ENCODE data around the gene ETAA1. TPM values are rescaled to one million over a fixed set of nuclear protein-coding genes. Genes with fewer than 3 reads are reported as not detected.

Gene ETAA1
- total RNA-seq, 2 experiments from 2014 or later = 10.8 to 11.7 TPM

- Mint-ChIP-seq H3K4me1 (ENCODE audit: low read depth) (peaks cover 15% of the 10 kb centered on the region), H3K4me3 (no peak overlapping the region), H3K36me3 (peaks cover 19% of the 10 kb centered on the region), H3K27ac (no peak overlapping the region), H3K9me3 (no peaks in the 10 kb centered on the region), H3K27me3 (no peaks in the 10 kb centered on the region)
- ChIA-PET CTCF (no interaction called here), POLR2A (no interaction called here)
- DNase-seq = no peak
- intact Hi-C loops (cut with micrococcal nuclease) = loop anchor here (5.0 kb wide), 1 partner anchor 663 kb away; the partner anchor contains the start of gene C1D
Measured at GRCh38 chr2:67399144-67399543, 2.0 kb downstream of the ETAA1 start.

- Mint-ChIP-seq H3K27me3 (no peaks in the 10 kb centered on the region), H3K9me3 (no peaks in the 10 kb centered on the region), H3K36me3 (peaks cover 27% of the 10 kb centered on the region), H3K4me1 (ENCODE audit: low read depth) (peaks cover 15% of the 10 kb centered on the region), H3K4me3 (no peak overlapping the region), H3K27ac (no peak overlapping the region)
- intact Hi-C loops (cut with micrococcal nuclease) = loop anchor here (5.0 kb wide), 1 partner anchor 662 kb away; the partner anchor contains the start of gene C1D
- ChIA-PET POLR2A (no interaction called here), CTCF (no interaction called here)
- DNase-seq = no peak
Measured at GRCh38 chr2:67399831-67400489, 2.8 kb downstream of the ETAA1 start.

- ChIA-PET CTCF (no interaction called here), POLR2A (no interaction called here)
- H3K4me1 Mint-ChIP-seq (ENCODE audit: low read depth) = peaks cover 16% of the 10 kb centered on the region
- no peak overlapping the region for H3K4me3 Mint-ChIP-seq
- H3K36me3 Mint-ChIP-seq = peaks cover 31% of the 10 kb centered on the region
- no peaks in the 10 kb centered on the region for H3K9me3 Mint-ChIP-seq
- no peak overlapping the region for H3K27ac Mint-ChIP-seq
- no peak for DNase-seq
- intact Hi-C loops (cut with micrococcal nuclease) = no loop called here
- H3K27me3 Mint-ChIP-seq = no peaks in the 10 kb centered on the region
Measured at GRCh38 chr2:67400560-67401485, 3.7 kb downstream of the ETAA1 start.

GRCh38 chr2:67408346-67408745 is 11.2 kb downstream of the ETAA1 start:
- no peak overlapping the region for H3K27ac Mint-ChIP-seq
- H3K4me1 Mint-ChIP-seq (ENCODE audit: low read depth) = peaks cover 7% of the 10 kb centered on the region
- DNase-seq = no peak
- ChIA-PET POLR2A (no interaction called here), CTCF (interaction anchor here (0.6 kb wide), 1 partner anchor 610 kb away, joined by 3 read pairs; no protein-coding TSS in a partner anchor)
- peaks cover 36% of the 10 kb centered on the region for H3K36me3 Mint-ChIP-seq
- intact Hi-C loops (cut with micrococcal nuclease) = no loop called here
- H3K27me3 Mint-ChIP-seq = no peaks in the 10 kb centered on the region
- no peaks in the 10 kb centered on the region for H3K9me3 Mint-ChIP-seq
- no peak overlapping the region for H3K4me3 Mint-ChIP-seq

GRCh38 chr2:67412424-67412823 is 15.3 kb downstream of the ETAA1 start:
- no peak for DNase-seq
- intact Hi-C loops (cut with micrococcal nuclease) = no loop called here
- H3K4me3 Mint-ChIP-seq = no peak overlapping the region
- H3K9me3 Mint-ChIP-seq = no peaks in the 10 kb centered on the region
- no peak overlapping the region for H3K27ac Mint-ChIP-seq
- ChIA-PET CTCF (no interaction called here), POLR2A (no interaction called here)
- peaks cover 14% of the 10 kb centered on the region for H3K36me3 Mint-ChIP-seq
- no peaks in the 10 kb centered on the region for H3K4me1 Mint-ChIP-seq (ENCODE audit: low read depth)
- H3K27me3 Mint-ChIP-seq = no peaks in the 10 kb centered on the region

- CTCF ChIA-PET = no interaction called here
- H3K4me1 Mint-ChIP-seq (ENCODE audit: low read depth) = no peaks in the 10 kb centered on the region
- no peaks in the 10 kb centered on the region for H3K9me3 Mint-ChIP-seq
- H3K4me3 Mint-ChIP-seq = no peak overlapping the region
- H3K27me3 Mint-ChIP-seq = no peaks in the 10 kb centered on the region
- H3K36me3 Mint-ChIP-seq = peaks cover 9% of the 10 kb centered on the region
- intact Hi-C loops (cut with micrococcal nuclease) = no loop called here
- no peak overlapping the region for H3K27ac Mint-ChIP-seq
- DNase-seq = no peak
- POLR2A ChIA-PET = no interaction called here
Measured at GRCh38 chr2:67414867-67415266, 17.7 kb downstream of the ETAA1 start.

- ChIA-PET POLR2A (no interaction called here), CTCF (no interaction called here)
- peaks cover 2% of the 10 kb centered on the region for H3K36me3 Mint-ChIP-seq
Measured at GRCh38 chr2:67416136-67416535, 19.0 kb downstream of the ETAA1 start.

GRCh38 chr2:67423489-67423888 is 26.4 kb downstream of the ETAA1 start:
- Mint-ChIP-seq H3K9me3 (peaks cover 11% of the 10 kb centered on the region), H3K4me1 (ENCODE audit: low read depth) (no peaks in the 10 kb centered on the region), H3K27me3 (peaks cover 3% of the 10 kb centered on the region), H3K4me3 (no peak overlapping the region), H3K36me3 (peaks cover 3% of the 10 kb centered on the region), H3K27ac (no peak overlapping the region)
- ChIA-PET CTCF (no interaction called here), POLR2A (no interaction called here)
- DNase-seq = no peak
- intact Hi-C loops (cut with micrococcal nuclease) = no loop called here

More at GRCh38 chr2:67416136-67416535, 19.0 kb downstream of the ETAA1 start:
- H3K27me3 Mint-ChIP-seq = no peaks in the 10 kb centered on the region
- no peak overlapping the region for H3K27ac Mint-ChIP-seq
- intact Hi-C loops (cut with micrococcal nuclease) = no loop called here
- H3K4me3 Mint-ChIP-seq = no peak overlapping the region
- no peaks in the 10 kb centered on the region for H3K4me1 Mint-ChIP-seq (ENCODE audit: low read depth)
- no peak for DNase-seq
- H3K9me3 Mint-ChIP-seq = no peaks in the 10 kb centered on the region

GRCh38 chr2:67436221-67436620 is 39.1 kb downstream of the ETAA1 start:
- Mint-ChIP-seq H3K36me3 (no peaks in the 10 kb centered on the region), H3K4me3 (no peak overlapping the region), H3K27me3 (peaks cover 13% of the 10 kb centered on the region), H3K9me3 (no peaks in the 10 kb centered on the region), H3K4me1 (ENCODE audit: low read depth) (no peaks in the 10 kb centered on the region), H3K27ac (no peak overlapping the region)
- intact Hi-C loops (cut with micrococcal nuclease) = no loop called here
- CTCF ChIA-PET = no interaction called here
- no peak for DNase-seq
- POLR2A ChIA-PET = no interaction called here

- ChIA-PET CTCF (no interaction called here), POLR2A (no interaction called here)
- no peak overlapping the region for H3K4me3 Mint-ChIP-seq
- no peaks in the 10 kb centered on the region for H3K9me3 Mint-ChIP-seq
- H3K27me3 Mint-ChIP-seq = peaks cover 15% of the 10 kb centered on the region
- intact Hi-C loops (cut with micrococcal nuclease) = no loop called here
- no peaks in the 10 kb centered on the region for H3K36me3 Mint-ChIP-seq
- H3K27ac Mint-ChIP-seq = no peak overlapping the region
- no peaks in the 10 kb centered on the region for H3K4me1 Mint-ChIP-seq (ENCODE audit: low read depth)
- no peak for DNase-seq
Measured at GRCh38 chr2:67437114-67437513, 40.0 kb downstream of the ETAA1 start.

GRCh38 chr2:67438337-67438736 is 41.2 kb downstream of the ETAA1 start:
- CTCF ChIA-PET = no interaction called here
- Mint-ChIP-seq H3K4me1 (ENCODE audit: low read depth) (no peaks in the 10 kb centered on the region), H3K36me3 (no peaks in the 10 kb centered on the region), H3K4me3 (no peak overlapping the region), H3K27me3 (peaks cover 15% of the 10 kb centered on the region), H3K27ac (no peak overlapping the region), H3K9me3 (no peaks in the 10 kb centered on the region)
- intact Hi-C loops (cut with micrococcal nuclease) = no loop called here
- POLR2A ChIA-PET = no interaction called here
- no peak for DNase-seq

- DNase-seq = no peak
- Mint-ChIP-seq H3K27me3 (peaks cover 2% of the 10 kb centered on the region), H3K27ac (no peak overlapping the region), H3K4me3 (no peak overlapping the region), H3K9me3 (no peaks in the 10 kb centered on the region), H3K4me1 (ENCODE audit: low read depth) (no peaks in the 10 kb centered on the region), H3K36me3 (no peaks in the 10 kb centered on the region)
- intact Hi-C loops (cut with micrococcal nuclease) = no loop called here
- CTCF ChIA-PET = no interaction called here
- POLR2A ChIA-PET = no interaction called here
Measured at GRCh38 chr2:67445652-67446268, 48.6 kb downstream of the ETAA1 start.
